ENCODE data around the gene CEBPA. TPM values are rescaled to one million over a fixed set of nuclear protein-coding genes. Genes with fewer than 3 reads are reported as not detected.

The CEBPA gene
- polyA plus RNA-seq, 1 experiment, result 0.50 TPM

- DNase-seq (ENCODE audit: low read depth), result no peak
- H3K27me3 ChIP-seq (ENCODE audit: control insufficient read depth, insufficient read depth, low read length), result peaks cover 19% of the 10 kb centered on the region
- POLR2A ChIA-PET, result no interaction called here
- H3K4me3 ChIP-seq (ENCODE audit: low read depth, low read length), result no peak overlapping the region
- CTCF ChIA-PET, result no interaction called here
- no peaks in the 10 kb centered on the region for H3K36me3 ChIP-seq (ENCODE audit: control insufficient read depth, insufficient read depth, low read length)
- TF ChIP-seq, protein P1, sequence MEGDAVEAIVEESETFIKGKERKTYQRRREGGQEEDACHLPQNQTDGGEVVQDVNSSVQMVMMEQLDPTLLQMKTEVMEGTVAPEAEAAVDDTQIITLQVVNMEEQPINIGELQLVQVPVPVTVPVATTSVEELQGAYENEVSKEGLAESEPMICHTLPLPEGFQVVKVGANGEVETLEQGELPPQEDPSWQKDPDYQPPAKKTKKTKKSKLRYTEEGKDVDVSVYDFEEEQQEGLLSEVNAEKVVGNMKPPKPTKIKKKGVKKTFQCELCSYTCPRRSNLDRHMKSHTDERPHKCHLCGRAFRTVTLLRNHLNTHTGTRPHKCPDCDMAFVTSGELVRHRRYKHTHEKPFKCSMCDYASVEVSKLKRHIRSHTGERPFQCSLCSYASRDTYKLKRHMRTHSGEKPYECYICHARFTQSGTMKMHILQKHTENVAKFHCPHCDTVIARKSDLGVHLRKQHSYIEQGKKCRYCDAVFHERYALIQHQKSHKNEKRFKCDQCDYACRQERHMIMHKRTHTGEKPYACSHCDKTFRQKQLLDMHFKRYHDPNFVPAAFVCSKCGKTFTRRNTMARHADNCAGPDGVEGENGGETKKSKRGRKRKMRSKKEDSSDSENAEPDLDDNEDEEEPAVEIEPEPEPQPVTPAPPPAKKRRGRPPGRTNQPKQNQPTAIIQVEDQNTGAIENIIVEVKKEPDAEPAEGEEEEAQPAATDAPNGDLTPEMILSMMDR (IDR thresholded peaks at IDR 0.05; ENCODE audit: insufficient read depth, low read depth, low read length), result no peak
Measured at GRCh38 chr19:33347300-33347699, 45.0 kb upstream of the CEBPA start.

- ChIA-PET CTCF (interaction anchor here (1.0 kb wide), 1 partner anchor 18 kb away, joined by 4 read pairs; no protein-coding TSS in a partner anchor), POLR2A (no interaction called here)
- H3K27me3 ChIP-seq (ENCODE audit: control insufficient read depth, insufficient read depth, low read length), result peaks cover 20% of the 10 kb centered on the region
- H3K36me3 ChIP-seq (ENCODE audit: control insufficient read depth, insufficient read depth, low read length), result no peaks in the 10 kb centered on the region
- no peak for DNase-seq (ENCODE audit: low read depth)
- TF ChIP-seq, protein P1 (IDR thresholded peaks at IDR 0.05; ENCODE audit: insufficient read depth, low read depth, low read length), result no peak
- no peak overlapping the region for H3K4me3 ChIP-seq (ENCODE audit: low read depth, low read length)
Measured at GRCh38 chr19:33346665-33347064, 44.3 kb upstream of the CEBPA start.

DNA sequence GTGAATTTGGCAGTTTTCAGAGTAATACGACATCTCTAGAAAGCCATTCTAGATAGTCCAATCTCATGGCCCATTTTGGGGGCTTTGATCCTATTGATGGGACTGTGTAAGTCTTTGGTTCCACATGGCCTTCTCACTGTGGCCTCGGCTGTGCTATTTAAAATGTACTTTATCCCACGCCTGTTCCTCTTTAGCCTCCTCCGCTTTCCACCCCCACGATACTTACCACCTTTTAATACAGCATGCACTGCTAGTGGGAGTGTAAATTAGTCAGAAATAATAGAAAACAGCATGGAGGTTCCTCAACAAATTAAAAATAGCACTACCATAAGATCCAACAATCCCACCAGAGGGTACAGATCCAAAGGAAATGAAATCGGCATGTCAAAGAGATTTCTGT, 42.8 kb upstream of the CEBPA start:
- no peak for DNase-seq (ENCODE audit: low read depth)
- TF ChIP-seq, protein P1 (IDR thresholded peaks at IDR 0.05; ENCODE audit: insufficient read depth, low read depth, low read length), result no peak
- ChIA-PET POLR2A (no interaction called here), CTCF (no interaction called here)
- Histone ChIP-seq H3K4me3 (ENCODE audit: low read depth, low read length) (no peak overlapping the region), H3K36me3 (ENCODE audit: control insufficient read depth, insufficient read depth, low read length) (no peaks in the 10 kb centered on the region), H3K27me3 (ENCODE audit: control insufficient read depth, insufficient read depth, low read length) (peaks cover 20% of the 10 kb centered on the region)

GRCh38 chr19:33344573-33344925, 42.2 kb upstream of the CEBPA start:
- Histone ChIP-seq H3K4me3 (ENCODE audit: low read depth, low read length) (no peak overlapping the region), H3K36me3 (ENCODE audit: control insufficient read depth, insufficient read depth, low read length) (no peaks in the 10 kb centered on the region), H3K27me3 (ENCODE audit: control insufficient read depth, insufficient read depth, low read length) (peaks cover 20% of the 10 kb centered on the region)
- TF ChIP-seq, protein P1 (IDR thresholded peaks at IDR 0.05; ENCODE audit: insufficient read depth, low read depth, low read length), result no peak
- no peak for DNase-seq (ENCODE audit: low read depth)
- CTCF ChIA-PET, result no interaction called here
- POLR2A ChIA-PET, result no interaction called here

DNA sequence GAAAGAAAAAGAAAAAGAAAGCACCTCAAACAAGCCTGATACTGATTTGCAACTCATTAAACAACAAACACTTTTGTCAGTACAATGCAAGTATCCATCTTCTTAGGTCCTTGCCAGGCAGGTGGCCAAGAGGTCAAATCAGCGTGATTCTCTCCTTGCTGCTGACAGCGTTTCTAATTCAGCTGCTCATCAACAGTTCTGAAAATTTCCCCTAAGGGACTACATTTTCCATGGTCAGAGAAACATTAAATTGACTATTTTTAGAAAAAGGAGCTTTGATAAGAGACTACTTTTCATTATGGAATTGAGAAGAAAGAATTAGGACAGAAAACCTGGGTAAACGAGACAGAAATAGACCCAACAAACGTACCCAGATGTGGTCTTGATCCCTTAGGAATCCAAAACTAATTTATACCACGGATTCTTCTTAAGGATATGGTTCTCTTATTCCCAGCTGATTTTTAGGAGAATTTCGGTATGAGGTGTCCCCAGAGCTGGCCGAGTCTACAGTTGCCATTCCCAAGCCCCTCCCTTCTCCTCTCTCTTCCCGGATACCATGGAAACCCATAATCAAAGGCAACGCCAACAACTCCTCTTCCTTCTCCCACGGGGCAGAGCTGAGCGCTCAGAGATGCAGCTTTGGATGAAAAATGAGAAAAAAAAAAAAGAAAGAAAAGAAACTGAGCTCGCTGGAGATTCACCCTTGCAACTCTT, 41.7 kb upstream of the CEBPA start:
- Histone ChIP-seq H3K27me3 (ENCODE audit: control insufficient read depth, insufficient read depth, low read length) (peaks cover 20% of the 10 kb centered on the region), H3K36me3 (ENCODE audit: control insufficient read depth, insufficient read depth, low read length) (no peaks in the 10 kb centered on the region), H3K4me3 (ENCODE audit: low read depth, low read length) (no peak overlapping the region)
- no peak for DNase-seq (ENCODE audit: low read depth)
- TF ChIP-seq, protein P1 (IDR thresholded peaks at IDR 0.05; ENCODE audit: insufficient read depth, low read depth, low read length), result no peak
- ChIA-PET CTCF (no interaction called here), POLR2A (no interaction called here)
